IMR-90 (cell line): Measurements from ENCODE around the gene GUCY1A2. TPM values are rescaled to one million over a fixed set of nuclear protein-coding genes. Genes with fewer than 3 reads are reported as not detected.

Source experiments
- ATAC-seq: fragments of 200-7000 bp; cut with Tn5 transposase; 2 replicates; pipeline ENCODE4 v1.9.1; 2020; ENCODE audit warnings: low read depth, mild to moderate bottlenecking, moderate library complexity
- BruUV-seq: library from RNA; stranded (reverse); fragments of 400-500 nt; replicated peaks from 2 replicates; lab custom pipeline; 2021; lab: Mats Ljungman, UMichigan
- CTCF ChIA-PET: fragments of 300-600 bp; formaldehyde crosslinking; extraction: SDS; loops from one replicate; lab custom pipeline; 2021; ENCODE audit warnings: antibody characterized with exemption; lab: Yijun Ruan, JAX
- POLR2A ChIA-PET: fragments of 300-600 bp; sonication (Branson Sonifier 250); formaldehyde crosslinking; loops from one replicate; lab custom pipeline; 2022; ENCODE audit warnings: antibody characterized with exemption; ENCODE audit not compliant: unreplicated experiment; lab: Charles Lee
- DNase-seq: peaks from one replicate; pipeline ENCODE4 v3.0.0; 2013
- H2AFZ ChIP-seq: replicated peaks from 2 replicates; pipeline ENCODE3; 2013; ENCODE audit warnings: low read length, mild to moderate bottlenecking; ENCODE audit not compliant: poor library complexity
- H2AK5ac ChIP-seq: 2 replicates; pipeline ENCODE4 v1.6.1; 2013; ENCODE audit warnings: low read depth, low read length, inconsistent platforms
- H2AK9ac ChIP-seq: replicated peaks from 2 replicates; pipeline ENCODE3; 2013; ENCODE audit warnings: mild to moderate bottlenecking, low read depth, low read length, moderate library complexity; ENCODE audit not compliant: poor library complexity
- H2BK120ac ChIP-seq: 2 replicates; pipeline ENCODE4 v1.6.1; 2013; ENCODE audit warnings: low read depth, low read length, inconsistent platforms
- H2BK15ac ChIP-seq: 3 replicates; pipeline ENCODE4 v1.6.1; 2013; ENCODE audit warnings: low read depth, low read length, inconsistent platforms
- H2BK20ac ChIP-seq: 2 replicates; pipeline ENCODE4 v1.6.1; 2013; ENCODE audit warnings: low read depth, mild to moderate bottlenecking, inconsistent platforms, low read length, moderate library complexity
- H2BK5ac ChIP-seq: 2 replicates; pipeline ENCODE4 v1.6.1; 2013; ENCODE audit warnings: mild to moderate bottlenecking, low read depth, low read length, inconsistent platforms; ENCODE audit not compliant: poor library complexity, severe bottlenecking
- H3K14ac ChIP-seq: replicated peaks from 2 replicates; pipeline ENCODE4 v1.6.1; 2013; ENCODE audit warnings: low read depth, low read length, inconsistent platforms
- H3K18ac ChIP-seq: 2 replicates; pipeline ENCODE4 v1.6.1; 2013; ENCODE audit warnings: low read depth, low read length, control low read depth
- H3K23ac ChIP-seq: 2 replicates; pipeline ENCODE4 v1.6.1; 2013; ENCODE audit warnings: low read depth, low read length, inconsistent platforms
- H3K27ac ChIP-seq: 2 replicates; pipeline ENCODE4 v1.5.1; 2013; ENCODE audit warnings: mild to moderate bottlenecking, control low read depth, low read length; ENCODE audit not compliant: insufficient read depth
- H3K27me3 ChIP-seq: 2 replicates; pipeline ENCODE4 v1.6.1; 2013; ENCODE audit warnings: low read length; ENCODE audit not compliant: control insufficient read depth, insufficient read depth
- H3K36me3 ChIP-seq: 2 replicates; pipeline ENCODE4 v1.6.1; 2013; ENCODE audit warnings: low read length, mixed read lengths; ENCODE audit not compliant: control insufficient read depth, insufficient read depth
- H3K4ac ChIP-seq: 2 replicates; pipeline ENCODE4 v1.6.1; 2013; ENCODE audit warnings: low read depth, low read length, inconsistent platforms
- H3K4me1 ChIP-seq: 2 replicates; pipeline ENCODE4 v1.6.1; 2013; ENCODE audit warnings: low read length, mixed read lengths; ENCODE audit not compliant: control insufficient read depth, insufficient read depth
- H3K4me2 ChIP-seq: 2 replicates; pipeline ENCODE4 v1.6.1; 2013; ENCODE audit warnings: low read depth, mild to moderate bottlenecking, control low read depth, low read length, moderate library complexity
- H3K4me3 ChIP-seq: 2 replicates; pipeline ENCODE4 v1.5.1; 2013; ENCODE audit warnings: low read depth, mild to moderate bottlenecking, control low read depth, low read length, moderate library complexity; ENCODE audit not compliant: insufficient read depth
- H3K56ac ChIP-seq: 2 replicates; pipeline ENCODE4 v1.6.1; 2013; ENCODE audit warnings: low read length, inconsistent platforms; ENCODE audit not compliant: insufficient read depth; ENCODE audit errors: extremely low read depth
- H3K79me1 ChIP-seq, 2 experiments: 2 replicates each; pipeline ENCODE4 v1.6.1; 2013; ENCODE audit warnings: low read length in 2 of 2, inconsistent platforms in 1 of 2, low read depth in 1 of 2
- H3K9ac ChIP-seq: 2 replicates; pipeline ENCODE4 v1.6.1; 2013; ENCODE audit warnings: low read depth, low read length, control low read depth
- H3K9me1 ChIP-seq: 2 replicates; pipeline ENCODE4 v1.6.1; 2013; ENCODE audit warnings: low read length, inconsistent platforms; ENCODE audit not compliant: insufficient read depth
- H3K9me3 ChIP-seq: 2 replicates; pipeline ENCODE4 v1.6.1; 2013; ENCODE audit warnings: low read length; ENCODE audit not compliant: control insufficient read depth, insufficient read depth
- H4K20me1 ChIP-seq: 2 replicates; pipeline ENCODE4 v1.6.1; 2013; ENCODE audit warnings: low read length, inconsistent platforms; ENCODE audit not compliant: insufficient read depth
- H4K5ac ChIP-seq: 2 replicates; pipeline ENCODE4 v1.6.1; 2013; ENCODE audit warnings: mild to moderate bottlenecking, low read depth, low read length, control low read depth
- H4K8ac ChIP-seq, 2 experiments: 2 replicates each; pipeline ENCODE4 v1.6.1; 2013; ENCODE audit warnings: low read depth in 2 of 2, low read length in 2 of 2, control low read depth in 1 of 2, inconsistent platforms in 1 of 2
- H4K91ac ChIP-seq: 2 replicates; pipeline ENCODE4 v1.6.1; 2013; ENCODE audit warnings: low read depth, low read length, inconsistent platforms; ENCODE audit not compliant: insufficient read depth
- MAZ ChIP-seq: IDR thresholded peaks from 2 replicates; pipeline ENCODE4 v1.6.1; 2012; ENCODE audit warnings: low read depth, mild to moderate bottlenecking, low read length, improper control_type of control experiment, moderate library complexity, borderline replicate concordance
- POLR2A ChIP-seq: IDR thresholded peaks from 2 replicates; pipeline ENCODE4 v1.6.1; 2012; ENCODE audit warnings: mild to moderate bottlenecking, low read depth, low read length
- WGBS, 2 experiments: methylation state at CpG; one replicate each; pipeline versions ENCODE4 v1.1.5 to v1.1.7; 2013; ENCODE audit warnings: missing lambda C conversion rate in 2 of 2; ENCODE audit not compliant: insufficient read length in 1 of 2; ENCODE audit errors: extremely low coverage in 2 of 2; 5-methylcytosine and 5-hydroxymethylcytosine counted together
- dilution Hi-C: fragments of 300-500 bp; cut with HindIII; formaldehyde crosslinking; loops from one replicate; pipeline ENCODE4 v1.14.3; 2018; ENCODE audit warnings: low sequenced_read_pairs; ENCODE audit not compliant: unreplicated experiment
- in situ Hi-C: fragments of 300-500 bp; cut with MboI; formaldehyde crosslinking; loops from 3 replicates; pipeline ENCODE4 v1.14.3; 2019; ENCODE audit warnings: low sequenced_read_pairs, inconsistent platforms, mixed read lengths
- intact Hi-C: fragments of 100-400 bp; cut with micrococcal nuclease; formaldehyde crosslinking; loops from 2 replicates; pipeline ENCODE4 v1.10.0; 2022
- polyA plus RNA-seq, 3 experiments: library from polyadenylated mRNA; depleted of rRNA; stranded (reverse); fragments of >200 nt; gene quantifications; 2 replicates each; pipeline ENCODE4 v1.2.3, GENCODE V29; 2012; ENCODE audit warnings: low replicate concordance in 1 of 3
- total RNA-seq: library from RNA; depleted of rRNA; stranded (reverse); fragments of >200 nt; gene quantifications from 2 replicates; pipeline ENCODE4 v1.2.3, GENCODE V29; 2012
- TF ChIP-seq, protein P1 (sequence below): fragments of 150-350 bp; IDR thresholded peaks from 2 replicates; pipeline ENCODE4 v1.6.1; 2017; ENCODE audit warnings: mild to moderate bottlenecking, antibody characterized with exemption, low read length, low read depth

GUCY1A2 gene
- total and polyA plus RNA-seq, 2 of the 4 experiments (the other 2 are of a cell fraction) = under 0.01 to 0.03 TPM

DNA sequence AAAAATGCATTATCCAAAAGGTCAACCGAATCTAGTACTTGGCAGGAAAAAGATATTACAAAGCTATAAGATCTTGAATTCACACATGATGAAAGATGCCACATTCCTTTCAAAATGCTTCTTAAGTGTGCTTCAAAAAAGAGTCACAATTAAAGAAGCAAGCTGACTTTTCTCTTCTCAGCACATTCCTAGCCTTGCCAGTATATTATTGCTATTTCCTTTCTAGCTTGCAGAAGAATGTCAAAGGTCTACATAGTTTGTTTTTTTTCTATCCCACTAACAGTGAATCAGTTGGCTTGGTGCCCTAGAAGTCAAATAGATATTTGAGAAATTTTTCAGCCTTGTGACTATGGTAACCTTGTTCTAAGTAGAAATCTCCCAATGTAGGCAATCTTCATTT lies 56.8 kb downstream of the GUCY1A2 start:
- no peak overlapping the region for H3K27ac ChIP-seq
- POLR2A ChIA-PET = no interaction called here
- WGBS, 2 experiments = no CpG with 5 or more reads among the region's 1 CpG

More for the DNA sequence above, 56.8 kb downstream of the GUCY1A2 start:
- Histone ChIP-seq H4K91ac (no peak overlapping the region), H2BK5ac (no peak overlapping the region), H3K18ac (no peak overlapping the region), H2BK120ac (no peak overlapping the region), H3K9me3 (0 out of 2 replicates have a peak, but pooled peaks cover 2% of the 10 kb centered on the region), H3K9me1 (peaks cover 2% of the 10 kb centered on the region; the same call in 1 of the 2 replicates), H3K23ac (no peak overlapping the region), H3K9ac (no peak overlapping the region), H4K20me1 (no peaks in the 10 kb centered on the region), H2AK9ac (no peak overlapping the region), H3K4me1 (no peaks in the 10 kb centered on the region; the same call in 1 of the 2 replicates), H3K4me2 (no peak overlapping the region), H3K79me1 (no peaks in the 10 kb centered on the region), H3K14ac (no peak overlapping the region), H2BK20ac (no peak overlapping the region), H3K4me3 (no peak overlapping the region), H2AK5ac (no peak overlapping the region), H4K5ac (no peak overlapping the region), H2BK15ac (no peak overlapping the region), H3K27me3 (no peaks in the 10 kb centered on the region), H3K4ac (no peak overlapping the region), H3K36me3 (no peaks in the 10 kb centered on the region), H3K56ac (no peak overlapping the region), H4K8ac (no peak overlapping the region), H2AFZ (no peak overlapping the region)
- CTCF ChIA-PET = no interaction called here
- dilution Hi-C loops = no loop called here
- peak; percentile 92 for ATAC-seq
- DNase-seq = peak; percentile 72
- no peak for TF ChIP-seq POLR2A
- TF ChIP-seq, protein P1, sequence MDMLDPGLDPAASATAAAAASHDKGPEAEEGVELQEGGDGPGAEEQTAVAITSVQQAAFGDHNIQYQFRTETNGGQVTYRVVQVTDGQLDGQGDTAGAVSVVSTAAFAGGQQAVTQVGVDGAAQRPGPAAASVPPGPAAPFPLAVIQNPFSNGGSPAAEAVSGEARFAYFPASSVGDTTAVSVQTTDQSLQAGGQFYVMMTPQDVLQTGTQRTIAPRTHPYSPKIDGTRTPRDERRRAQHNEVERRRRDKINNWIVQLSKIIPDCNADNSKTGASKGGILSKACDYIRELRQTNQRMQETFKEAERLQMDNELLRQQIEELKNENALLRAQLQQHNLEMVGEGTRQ = no peak
- no peak for TF ChIP-seq MAZ
- no TSS peak for BruUV-seq
- in situ Hi-C loops = no loop called here
- intact Hi-C loops = no loop called here
